Mesothelial cell of epicardium (in vitro differentiated cells): ENCODE measurements around the gene PGA5. TPM values are rescaled to one million over a fixed set of nuclear protein-coding genes. Genes with fewer than 3 reads are reported as not detected.

Experiments used
- DNase-seq, 2 experiments: peaks; one replicate each; pipeline ENCODE4 v3.0.0; 2021; ENCODE audit warnings: low spot score in 2 of 2; ENCODE audit not compliant: unreplicated experiment in 2 of 2
- H3K27ac Mint-ChIP-seq: 2 replicates; pipeline ENCODE4 v1.8.0; 2021; ENCODE audit warnings: mixed read lengths
- H3K27me3 Mint-ChIP-seq: 2 replicates; pipeline ENCODE4 v1.8.0; 2021; ENCODE audit warnings: low read depth, mixed read lengths
- H3K36me3 Mint-ChIP-seq: 2 replicates; pipeline ENCODE4 v1.8.0; 2021; ENCODE audit warnings: mixed read lengths
- H3K4me1 Mint-ChIP-seq: 2 replicates; pipeline ENCODE4 v1.8.0; 2021; ENCODE audit warnings: mixed read lengths
- H3K4me3 Mint-ChIP-seq: 2 replicates; pipeline ENCODE4 v1.8.0; 2021; ENCODE audit warnings: mild to moderate bottlenecking, moderate library complexity, mixed read lengths
- H3K9me3 Mint-ChIP-seq: 2 replicates; pipeline ENCODE4 v1.8.0; 2021; ENCODE audit warnings: mixed read lengths
- total RNA-seq: library from RNA; stranded (reverse); gene quantifications from 3 replicates; pipeline ENCODE4 v1.2.1, GENCODE V29; 2021
- TF ChIP-seq, protein P1 (sequence below): fragments of 200-600 bp; sonication (generic); IDR thresholded peaks from one replicate; pipeline ENCODE4 v1.5.0; 2021; ENCODE audit warnings: antibody characterized with exemption; ENCODE audit not compliant: unreplicated experiment

Gene PGA5
- total RNA-seq, 1 donor from 2014 or later, result not detected

DNA sequence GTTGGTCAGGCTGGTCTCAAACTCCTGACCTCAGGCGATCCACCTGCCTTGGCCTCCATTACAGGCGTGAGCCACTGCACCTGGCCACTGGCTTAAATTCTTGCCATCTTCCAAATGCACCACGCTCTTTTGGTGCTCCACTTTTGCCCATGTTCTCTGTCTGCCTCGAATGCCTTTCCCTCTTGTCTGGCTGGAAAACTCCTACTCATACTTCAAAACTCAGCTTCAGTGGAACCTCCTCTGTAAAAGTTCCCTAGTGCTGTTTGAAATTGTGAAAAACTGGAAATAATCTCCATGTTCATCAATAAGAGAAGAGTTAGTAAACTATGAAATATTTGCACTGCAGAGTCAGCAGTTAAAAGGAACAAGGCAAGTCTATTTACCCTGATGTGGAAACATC lies 42.6 kb downstream of the PGA5 start:
- no peak overlapping the region for H3K27ac Mint-ChIP-seq
- TF ChIP-seq, protein P1, sequence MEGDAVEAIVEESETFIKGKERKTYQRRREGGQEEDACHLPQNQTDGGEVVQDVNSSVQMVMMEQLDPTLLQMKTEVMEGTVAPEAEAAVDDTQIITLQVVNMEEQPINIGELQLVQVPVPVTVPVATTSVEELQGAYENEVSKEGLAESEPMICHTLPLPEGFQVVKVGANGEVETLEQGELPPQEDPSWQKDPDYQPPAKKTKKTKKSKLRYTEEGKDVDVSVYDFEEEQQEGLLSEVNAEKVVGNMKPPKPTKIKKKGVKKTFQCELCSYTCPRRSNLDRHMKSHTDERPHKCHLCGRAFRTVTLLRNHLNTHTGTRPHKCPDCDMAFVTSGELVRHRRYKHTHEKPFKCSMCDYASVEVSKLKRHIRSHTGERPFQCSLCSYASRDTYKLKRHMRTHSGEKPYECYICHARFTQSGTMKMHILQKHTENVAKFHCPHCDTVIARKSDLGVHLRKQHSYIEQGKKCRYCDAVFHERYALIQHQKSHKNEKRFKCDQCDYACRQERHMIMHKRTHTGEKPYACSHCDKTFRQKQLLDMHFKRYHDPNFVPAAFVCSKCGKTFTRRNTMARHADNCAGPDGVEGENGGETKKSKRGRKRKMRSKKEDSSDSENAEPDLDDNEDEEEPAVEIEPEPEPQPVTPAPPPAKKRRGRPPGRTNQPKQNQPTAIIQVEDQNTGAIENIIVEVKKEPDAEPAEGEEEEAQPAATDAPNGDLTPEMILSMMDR, result no peak
- DNase-seq, result no peak
- H3K4me1 Mint-ChIP-seq, result peaks cover 2% of the 10 kb centered on the region
- peaks cover 12% of the 10 kb centered on the region for H3K36me3 Mint-ChIP-seq
- H3K4me3 Mint-ChIP-seq, result no peak overlapping the region
- H3K9me3 Mint-ChIP-seq, result no peaks in the 10 kb centered on the region
- H3K27me3 Mint-ChIP-seq, result peaks cover 12% of the 10 kb centered on the region

DNA sequence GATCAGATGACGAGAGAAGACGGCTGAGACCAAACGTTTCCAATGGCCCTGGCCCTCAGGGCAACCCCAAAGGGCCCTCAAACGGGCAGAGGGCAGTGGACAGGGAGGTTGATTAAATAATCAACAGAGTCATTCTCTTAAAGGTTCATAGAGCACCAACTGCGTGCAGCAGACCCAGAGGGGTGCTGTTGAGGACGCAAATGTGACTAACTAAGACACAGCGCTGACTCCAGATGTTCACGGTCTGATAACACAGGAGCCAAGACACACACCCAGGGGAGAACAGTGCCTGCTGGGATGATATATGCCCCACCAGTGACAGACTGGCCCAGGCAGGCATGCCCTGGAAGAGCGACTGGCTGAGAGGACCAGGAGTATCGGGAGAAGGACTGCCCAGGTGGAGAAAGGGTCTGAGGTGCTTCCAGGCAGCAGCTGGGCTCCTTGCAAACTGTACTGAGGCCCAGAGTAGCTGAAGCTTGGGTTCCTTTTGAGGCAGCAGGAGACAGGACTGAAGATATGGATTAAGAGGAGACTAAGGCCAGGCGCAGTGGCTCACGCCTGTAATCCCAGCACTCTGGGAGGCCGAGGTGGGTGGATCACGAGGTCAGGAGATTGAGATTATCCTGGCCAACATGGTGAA lies 46.5 kb downstream of the PGA5 start:
- Mint-ChIP-seq H3K36me3 (peaks cover 12% of the 10 kb centered on the region), H3K27me3 (peaks cover 14% of the 10 kb centered on the region), H3K4me1 (no peaks in the 10 kb centered on the region), H3K9me3 (no peaks in the 10 kb centered on the region), H3K27ac (no peak overlapping the region), H3K4me3 (no peak overlapping the region)
- no peak for DNase-seq
- TF ChIP-seq, protein P1, result no peak

DNA sequence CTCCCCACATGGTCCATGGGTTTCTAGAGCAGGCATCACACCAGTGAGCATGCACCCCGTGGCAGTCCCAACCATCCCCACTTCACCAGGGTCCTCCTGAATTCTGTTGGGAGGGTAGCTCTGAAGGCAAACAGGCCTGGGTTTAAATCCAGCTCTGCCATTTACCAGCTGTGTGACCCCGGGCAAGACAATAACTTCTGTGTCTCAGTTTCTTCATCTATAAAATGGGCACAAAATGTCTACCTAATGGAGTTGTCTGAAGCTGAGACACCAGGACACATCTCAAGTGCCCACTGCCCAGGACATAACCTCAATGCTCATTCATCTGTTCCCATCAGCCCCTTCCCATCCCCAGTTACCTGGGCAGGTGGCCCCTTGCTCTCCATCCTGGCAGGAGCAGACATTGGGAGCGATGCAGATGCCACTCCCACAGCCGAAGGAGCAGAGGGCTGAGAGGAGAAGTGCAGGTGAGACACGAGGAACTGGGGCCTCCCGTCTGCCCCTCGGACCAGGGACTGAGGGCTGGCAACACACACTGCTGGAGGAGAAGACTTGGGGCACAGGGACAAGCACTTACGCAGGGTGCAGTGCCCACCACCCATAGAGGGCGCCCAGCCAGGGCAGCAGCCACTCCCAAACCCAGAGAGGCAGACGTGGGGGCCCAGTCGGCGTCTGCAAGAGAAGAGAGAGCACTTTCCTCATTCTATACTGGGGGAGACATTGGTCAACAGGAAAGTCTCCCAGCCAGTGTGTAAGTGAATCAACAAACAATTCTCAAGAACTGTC lies 50.1 kb downstream of the PGA5 start:
- no peak overlapping the region for H3K4me3 Mint-ChIP-seq

DNA sequence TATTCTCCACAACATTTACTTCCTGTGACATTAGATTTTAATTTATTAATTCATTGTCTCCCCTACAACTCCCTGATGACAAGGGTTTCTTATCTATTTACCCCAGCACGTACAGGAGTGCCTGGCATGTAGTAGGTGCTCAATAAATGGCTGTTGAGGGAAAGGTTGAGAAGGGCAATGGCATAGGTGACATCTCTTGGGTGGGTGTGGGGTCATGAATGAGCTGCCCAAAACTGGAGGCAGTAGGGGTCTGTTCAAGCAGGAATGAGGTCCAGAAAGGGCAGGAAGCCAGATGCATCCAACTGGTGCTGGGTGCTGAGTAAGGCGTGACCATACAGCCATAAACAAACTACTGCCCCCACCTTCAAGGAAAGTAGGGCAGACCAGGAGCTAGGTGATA lies 51.4 kb downstream of the PGA5 start:
- TF ChIP-seq, protein P1, result no peak
- H3K27ac Mint-ChIP-seq, result no peak overlapping the region
- peaks cover 6% of the 10 kb centered on the region for H3K36me3 Mint-ChIP-seq
- no peak for DNase-seq
- H3K4me1 Mint-ChIP-seq, result peaks cover 8% of the 10 kb centered on the region
- peak overlapping the region; percentile 20 for H3K4me3 Mint-ChIP-seq
- H3K9me3 Mint-ChIP-seq, result no peaks in the 10 kb centered on the region
- H3K27me3 Mint-ChIP-seq, result peaks cover 20% of the 10 kb centered on the region

More for the DNA sequence above, 50.1 kb downstream of the PGA5 start:
- peaks cover 1% of the 10 kb centered on the region for H3K36me3 Mint-ChIP-seq
- DNase-seq, result no peak
- peaks cover 20% of the 10 kb centered on the region for H3K27me3 Mint-ChIP-seq
- no peaks in the 10 kb centered on the region for H3K9me3 Mint-ChIP-seq
- TF ChIP-seq, protein P1, result no peak
- peaks cover 8% of the 10 kb centered on the region for H3K4me1 Mint-ChIP-seq
- H3K27ac Mint-ChIP-seq, result no peak overlapping the region

DNA sequence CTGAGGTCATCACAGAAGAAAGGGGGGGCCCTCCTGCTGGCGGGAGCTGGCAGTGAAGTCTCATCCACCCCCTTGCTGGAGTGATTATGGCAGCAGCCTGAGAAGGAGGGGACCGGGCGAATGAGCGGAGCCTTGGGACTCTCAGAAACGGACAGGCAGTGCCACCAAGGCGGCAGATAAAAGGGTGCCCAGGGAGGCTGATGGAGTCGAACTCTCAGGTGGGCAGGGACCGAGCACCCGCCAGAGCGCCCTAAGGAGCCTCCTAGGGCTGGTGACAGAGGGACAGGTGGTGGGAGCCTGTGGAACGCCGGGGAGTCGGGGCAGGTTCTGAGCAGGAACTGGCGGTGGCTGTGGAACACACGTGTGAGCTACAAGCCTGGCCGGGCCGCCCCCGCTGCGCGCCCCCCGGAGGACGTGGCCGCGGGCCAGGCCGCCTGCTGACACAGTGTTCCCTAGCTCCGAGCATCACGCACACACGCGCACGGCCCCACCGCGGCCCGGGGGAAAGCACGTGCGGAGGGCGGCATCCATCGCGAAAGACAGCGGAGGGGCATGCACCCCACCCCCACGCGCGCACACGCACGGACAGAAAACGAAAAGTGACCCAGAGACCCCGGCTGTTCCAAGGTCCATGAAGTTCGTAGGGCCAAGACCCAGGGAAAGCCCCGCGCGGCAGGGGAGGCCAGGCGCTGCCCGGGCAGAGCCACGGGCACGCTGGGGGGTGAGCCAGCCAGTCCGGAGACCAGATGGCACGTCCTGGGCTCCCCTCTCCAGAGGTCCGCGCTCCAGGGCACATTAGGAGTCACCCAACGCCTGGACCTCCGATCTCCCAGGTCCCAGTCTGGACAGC lies 53.1 kb downstream of the PGA5 start:
- TF ChIP-seq, protein P1, result no peak

More for the DNA sequence above, 53.1 kb downstream of the PGA5 start:
- no peaks in the 10 kb centered on the region for H3K9me3 Mint-ChIP-seq
- H3K36me3 Mint-ChIP-seq, result peaks cover 13% of the 10 kb centered on the region
- peaks cover 20% of the 10 kb centered on the region for H3K27me3 Mint-ChIP-seq
- peak overlapping the region; percentile 74 for H3K4me3 Mint-ChIP-seq
- DNase-seq, result peak in 1 of 2 experiments; percentile 64
- peaks cover 11% of the 10 kb centered on the region for H3K4me1 Mint-ChIP-seq
- H3K27ac Mint-ChIP-seq, result no peak overlapping the region
